ENCODE data around the gene HEMGN. TPM values are rescaled to one million over a fixed set of nuclear protein-coding genes. Genes with fewer than 3 reads are reported as not detected.
"Not testable (repeated sequence)": the region's sequence is repeated elsewhere in the genome, so short reads cannot be mapped to it uniquely, and the experiment has no call there.

Gene HEMGN
- total RNA-seq, 1 donor from 2014 or later: not detected

GRCh38 chr9:97972753-97973152 lies 34.8 kb upstream of the HEMGN start:
- ATAC-seq (ENCODE audit: poor library complexity) (no peak), DNase-seq (no peak)
- intact Hi-C loops (cut with DNase I): no loop called here

GRCh38 chr9:97970165-97970564 lies 32.2 kb upstream of the HEMGN start:
- no peak for DNase-seq
- no peak for ATAC-seq (ENCODE audit: poor library complexity)
- intact Hi-C loops (cut with DNase I): no loop called here

- DNase-seq: no peak
- intact Hi-C loops (cut with DNase I): no loop called here
- no peak for ATAC-seq (ENCODE audit: poor library complexity)
Measured at GRCh38 chr9:97969014-97969413, 31.0 kb upstream of the HEMGN start.

- intact Hi-C loops (cut with DNase I): no loop called here
- ATAC-seq (ENCODE audit: poor library complexity): no peak
- no peak for DNase-seq
Measured at GRCh38 chr9:97966493-97966892, 28.5 kb upstream of the HEMGN start.

- ATAC-seq (ENCODE audit: poor library complexity): peak; percentile 73
- intact Hi-C loops (cut with DNase I): no loop called here
- no peak for DNase-seq
Measured at GRCh38 chr9:97964901-97965300, 26.9 kb upstream of the HEMGN start.

GRCh38 chr9:97963232-97963631 lies 25.3 kb upstream of the HEMGN start:
- intact Hi-C loops (cut with DNase I): no loop called here
- no peak for ATAC-seq (ENCODE audit: poor library complexity)
- no peak for DNase-seq

GRCh38 chr9:97962575-97962974 lies 24.6 kb upstream of the HEMGN start:
- DNase-seq (no peak), ATAC-seq (ENCODE audit: poor library complexity) (no peak)
- intact Hi-C loops (cut with DNase I): no loop called here

GRCh38 chr9:97962136-97962535 lies 24.2 kb upstream of the HEMGN start:
- no peak for DNase-seq
- peak; percentile 50 for ATAC-seq (ENCODE audit: poor library complexity)
- intact Hi-C loops (cut with DNase I): no loop called here

GRCh38 chr9:97961361-97961760 lies 23.4 kb upstream of the HEMGN start:
- DNase-seq: no peak
- intact Hi-C loops (cut with DNase I): no loop called here
- no peak for ATAC-seq (ENCODE audit: poor library complexity)

- intact Hi-C loops (cut with DNase I); ATAC-seq (ENCODE audit: poor library complexity); DNase-seq: not testable (repeated sequence)
Measured at GRCh38 chr9:97960678-97961328, 22.8 kb upstream of the HEMGN start.

- DNase-seq (no peak), ATAC-seq (ENCODE audit: poor library complexity) (no peak)
- intact Hi-C loops (cut with DNase I): no loop called here
Measured at GRCh38 chr9:97959585-97959984, 21.6 kb upstream of the HEMGN start.

GRCh38 chr9:97958812-97959511 lies 21.0 kb upstream of the HEMGN start:
- no peak for ATAC-seq (ENCODE audit: poor library complexity)
- DNase-seq: no peak
- intact Hi-C loops (cut with DNase I): no loop called here

- DNase-seq: no peak
- no peak for ATAC-seq (ENCODE audit: poor library complexity)
- intact Hi-C loops (cut with DNase I): no loop called here
Measured at GRCh38 chr9:97956331-97956730, 18.4 kb upstream of the HEMGN start.

GRCh38 chr9:97954550-97954989 lies 16.6 kb upstream of the HEMGN start:
- intact Hi-C loops (cut with DNase I): no loop called here
- ATAC-seq (ENCODE audit: poor library complexity): peak; percentile 69
- no peak for DNase-seq

GRCh38 chr9:97950873-97951272 lies 12.9 kb upstream of the HEMGN start:
- DNase-seq; ATAC-seq (ENCODE audit: poor library complexity); intact Hi-C loops (cut with DNase I): not testable (repeated sequence)

GRCh38 chr9:97947094-97947493 lies 9.1 kb upstream of the HEMGN start:
- ATAC-seq (ENCODE audit: poor library complexity); intact Hi-C loops (cut with DNase I): not testable (repeated sequence)

GRCh38 chr9:97945470-97945869 lies 7.5 kb upstream of the HEMGN start:
- intact Hi-C loops (cut with DNase I); ATAC-seq (ENCODE audit: poor library complexity); DNase-seq: not testable (repeated sequence)

More at GRCh38 chr9:97947094-97947493, 9.1 kb upstream of the HEMGN start:
- not testable (repeated sequence) for DNase-seq

GRCh38 chr9:97944612-97945011 lies 6.6 kb upstream of the HEMGN start:
- ATAC-seq (ENCODE audit: poor library complexity): no peak
- intact Hi-C loops (cut with DNase I): no loop called here
- no peak for DNase-seq

- intact Hi-C loops (cut with DNase I): no loop called here
- no peak for ATAC-seq (ENCODE audit: poor library complexity)
- no peak for DNase-seq
Measured at GRCh38 chr9:97943308-97943855, 5.4 kb upstream of the HEMGN start.

GRCh38 chr9:97941323-97941722 lies 3.4 kb upstream of the HEMGN start:
- ATAC-seq (ENCODE audit: poor library complexity) (no peak), DNase-seq (no peak)
- intact Hi-C loops (cut with DNase I): no loop called here

Data from Right ventricle myocardium superior (tissue), 1 donor.